ENCODE results near the gene NDUFA11.

NDUFA11 gene

DNA sequence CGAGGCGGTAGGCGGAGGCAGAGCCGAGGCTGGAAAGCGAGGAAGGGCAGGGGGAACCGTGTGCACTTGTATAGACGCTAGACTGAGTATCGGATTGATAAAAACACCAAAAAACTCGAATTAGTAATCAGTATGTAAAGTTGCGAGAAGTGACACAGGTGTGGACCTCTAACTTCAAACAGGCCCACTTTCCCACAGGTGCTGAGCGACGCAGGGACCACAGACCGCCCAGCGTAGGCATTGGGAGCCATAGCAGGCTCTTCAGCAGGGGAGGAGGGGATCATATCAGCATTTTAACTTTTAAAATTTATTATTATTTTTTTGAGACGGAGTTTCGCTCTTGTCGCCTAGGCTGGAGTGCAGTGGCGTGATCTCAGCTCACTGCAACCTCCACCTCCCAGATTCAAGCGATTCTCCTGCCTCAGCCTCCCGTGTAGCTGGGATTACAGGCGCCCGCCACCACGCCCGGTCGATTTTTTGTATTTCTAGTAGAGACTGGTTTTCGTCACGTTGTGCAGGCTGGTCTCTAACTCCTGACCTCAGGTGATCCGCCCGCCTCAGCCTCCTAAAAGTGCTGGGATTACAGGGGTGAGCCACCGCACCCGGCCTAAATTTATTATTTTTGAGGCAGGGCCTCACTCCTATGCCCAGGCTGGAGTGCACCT, 1.7 kb upstream of the NDUFA11 start:
- DNase-seq = no peak

- DNase-seq = peak; percentile 100
These were observed 943 bp upstream of the NDUFA11 start, which contains the start of gene VMAC for GRCh38 chr19:5904352-5905113. Gene VMAC (plus strand): TSS chr19:5904872. CDS start chr19:5904891, 19 bp downstream.

- no peak for DNase-seq
These were observed 450 bp downstream of the NDUFA11 start for GRCh38 chr19:5903056-5903623.

GRCh38 chr19:5900976-5901375, 2.6 kb downstream of the NDUFA11 start:
- DNase-seq = no peak

- DNase-seq = no peak
These were observed 3.7 kb downstream of the NDUFA11 start for GRCh38 chr19:5899728-5900526.

- no peak for DNase-seq
These were observed 6.2 kb downstream of the NDUFA11 start for GRCh38 chr19:5897189-5897969.

GRCh38 chr19:5896365-5897076, 7.1 kb downstream of the NDUFA11 start:
- DNase-seq = no peak

GRCh38 chr19:5895890-5896289, 7.7 kb downstream of the NDUFA11 start:
- DNase-seq = no peak

GRCh38 chr19:5895409-5895808, 8.2 kb downstream of the NDUFA11 start:
- DNase-seq = no peak

- DNase-seq = no peak
These were observed 8.8 kb downstream of the NDUFA11 start for GRCh38 chr19:5894704-5895349.

DNA sequence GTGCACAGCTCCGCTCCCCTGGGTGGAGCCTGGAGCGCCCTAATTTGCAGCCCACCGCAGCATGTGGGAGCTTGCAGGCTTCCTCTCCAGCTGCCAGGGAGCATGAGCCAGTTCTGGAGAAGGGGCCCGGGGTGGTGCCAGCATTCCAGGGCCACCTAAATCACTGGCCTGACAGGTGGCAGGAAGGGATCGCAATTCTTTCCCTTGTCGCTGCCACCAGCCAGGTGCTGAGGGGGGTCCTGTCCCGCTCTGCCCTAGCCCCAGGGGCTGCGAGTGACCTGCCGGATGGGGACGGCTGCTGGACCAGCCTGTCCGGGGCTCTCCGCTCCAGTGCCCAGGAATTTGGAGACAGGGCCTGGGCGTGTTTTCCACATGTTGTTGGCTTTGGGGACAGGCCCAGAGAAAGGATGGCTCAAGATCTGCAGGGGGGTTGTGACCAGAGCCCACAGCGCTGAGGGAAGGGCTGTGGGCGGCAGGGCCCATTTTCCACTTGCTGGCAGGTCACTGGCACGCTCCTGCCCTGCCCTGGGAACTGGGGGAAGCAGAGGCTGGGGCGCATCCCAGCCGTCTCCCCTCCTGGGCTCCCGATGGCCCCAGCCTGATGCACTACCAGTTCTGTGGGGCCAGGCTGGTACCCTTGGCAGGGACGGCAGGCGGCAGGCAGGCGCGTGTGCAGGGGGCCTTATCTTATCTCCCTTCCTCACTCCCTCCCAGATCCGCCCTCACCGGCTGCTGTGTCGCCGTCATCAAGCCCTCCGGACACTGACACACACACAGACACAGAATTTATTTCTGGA, 9.5 kb downstream of the NDUFA11 start:
- DNase-seq = no peak

DNA sequence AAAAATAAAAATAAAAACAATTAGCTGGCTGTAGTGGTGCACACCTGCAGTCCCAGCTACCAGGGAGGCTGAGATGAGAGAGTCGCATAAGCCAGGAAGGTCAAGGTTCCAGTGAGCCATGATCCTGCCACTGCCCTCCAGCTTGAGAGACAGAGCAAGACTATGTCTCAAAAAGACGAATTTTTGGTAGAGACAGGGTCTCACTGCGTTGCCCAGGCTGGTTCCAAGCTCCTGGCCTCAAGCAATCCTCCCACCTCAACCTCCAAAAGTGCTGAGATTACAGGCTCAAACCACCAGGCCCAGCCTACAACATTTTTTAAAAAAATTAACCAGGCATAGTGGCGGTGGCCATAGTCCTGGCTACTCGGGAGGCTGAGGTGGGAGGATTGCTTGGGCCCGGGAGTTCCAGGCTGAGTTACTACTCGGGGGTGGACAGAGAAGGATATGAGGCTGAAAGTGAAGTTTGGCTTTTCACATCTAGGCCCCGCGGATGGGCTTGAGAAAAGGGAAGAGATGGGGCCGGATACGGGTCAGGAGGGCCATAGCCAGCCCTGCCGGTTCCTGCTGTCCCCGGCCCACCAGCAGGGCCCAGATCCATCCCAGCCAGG, 10.2 kb downstream of the NDUFA11 start:
- DNase-seq = no peak

GRCh38 chr19:5892772-5893275, 10.8 kb downstream of the NDUFA11 start:
- no peak for DNase-seq

DNA sequence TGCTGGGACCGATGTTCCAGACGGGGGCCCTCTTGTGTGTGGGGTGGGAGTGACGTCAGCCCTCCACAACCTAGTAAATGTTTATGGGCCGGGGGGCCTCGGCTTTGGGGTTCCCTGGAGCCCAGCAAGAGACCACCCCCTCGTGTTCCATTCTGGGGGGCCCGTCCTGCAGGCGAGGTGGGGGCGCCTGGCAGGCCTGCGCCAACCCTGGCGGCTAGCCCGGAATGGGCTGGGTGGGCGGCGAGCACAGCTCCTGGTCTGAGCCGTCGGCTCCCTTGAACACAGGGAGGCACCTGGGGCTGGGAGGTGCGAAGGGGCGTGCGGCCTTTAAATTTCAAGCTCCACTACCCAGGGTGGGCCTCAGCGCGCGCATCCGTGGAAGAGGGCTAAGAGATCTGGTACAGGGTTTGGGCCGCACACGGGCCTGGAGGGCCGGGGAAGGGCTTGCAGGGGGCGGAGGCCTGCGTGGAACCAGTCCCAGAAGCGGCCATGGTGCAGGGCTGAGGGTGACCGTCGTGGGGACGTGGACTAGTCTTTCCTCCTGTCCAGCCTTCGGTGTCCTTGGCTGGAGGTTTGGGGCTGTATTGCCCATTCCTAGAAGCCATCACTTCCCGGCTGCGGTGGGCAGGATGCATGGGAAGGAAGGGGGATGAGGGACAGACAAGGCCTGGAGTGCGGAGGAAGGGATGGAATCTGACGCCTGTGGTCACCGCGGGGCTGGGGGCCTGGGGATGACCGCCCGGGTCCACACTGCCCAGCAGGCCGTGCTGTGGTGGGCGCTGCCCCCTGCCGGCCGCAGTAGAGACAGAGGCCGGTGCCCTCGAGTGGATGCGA, 11.4 kb downstream of the NDUFA11 start:
- no peak for DNase-seq

- DNase-seq = no peak
These were observed 12.0 kb downstream of the NDUFA11 start for GRCh38 chr19:5891572-5891937.

- DNase-seq = no peak
These were observed 13.5 kb downstream of the NDUFA11 start for GRCh38 chr19:5890099-5890498.

DNA sequence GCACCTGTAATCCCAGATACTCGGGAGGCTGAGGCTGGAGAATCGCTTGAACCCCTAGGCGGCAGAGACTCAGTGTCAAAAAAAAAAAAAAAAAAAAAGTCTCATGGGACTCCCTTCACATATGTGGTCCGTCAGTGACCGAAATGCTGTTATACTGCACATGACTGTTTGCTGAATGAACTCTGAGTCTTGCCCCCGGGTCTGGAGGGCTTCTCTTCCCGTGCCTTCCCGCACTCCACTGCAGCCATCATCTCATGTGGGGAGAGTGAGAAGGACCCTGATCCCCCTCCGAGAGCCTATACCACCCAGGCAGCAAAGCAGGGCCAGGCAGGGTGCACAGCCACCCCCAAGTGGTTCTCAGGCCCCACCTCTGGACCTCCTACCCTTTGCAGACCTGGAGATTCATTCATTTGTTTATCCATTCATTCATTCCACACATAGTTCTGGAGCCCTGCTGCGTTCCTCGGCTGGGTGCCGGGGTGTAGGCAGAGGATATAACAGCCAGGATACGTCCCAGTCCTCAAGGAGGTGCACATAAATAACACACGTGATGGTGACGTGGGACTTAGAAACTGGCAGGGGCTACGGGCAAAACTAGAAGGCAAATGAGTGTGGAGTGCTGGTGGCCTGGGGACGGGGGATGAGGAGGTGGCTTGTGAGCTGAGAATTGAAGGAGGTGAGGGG, 14.2 kb downstream of the NDUFA11 start:
- DNase-seq = no peak

All from NCI-H2081 (cell line).